Measurements from ENCODE around the gene CAMK2B.

The CAMK2B gene

DNA sequence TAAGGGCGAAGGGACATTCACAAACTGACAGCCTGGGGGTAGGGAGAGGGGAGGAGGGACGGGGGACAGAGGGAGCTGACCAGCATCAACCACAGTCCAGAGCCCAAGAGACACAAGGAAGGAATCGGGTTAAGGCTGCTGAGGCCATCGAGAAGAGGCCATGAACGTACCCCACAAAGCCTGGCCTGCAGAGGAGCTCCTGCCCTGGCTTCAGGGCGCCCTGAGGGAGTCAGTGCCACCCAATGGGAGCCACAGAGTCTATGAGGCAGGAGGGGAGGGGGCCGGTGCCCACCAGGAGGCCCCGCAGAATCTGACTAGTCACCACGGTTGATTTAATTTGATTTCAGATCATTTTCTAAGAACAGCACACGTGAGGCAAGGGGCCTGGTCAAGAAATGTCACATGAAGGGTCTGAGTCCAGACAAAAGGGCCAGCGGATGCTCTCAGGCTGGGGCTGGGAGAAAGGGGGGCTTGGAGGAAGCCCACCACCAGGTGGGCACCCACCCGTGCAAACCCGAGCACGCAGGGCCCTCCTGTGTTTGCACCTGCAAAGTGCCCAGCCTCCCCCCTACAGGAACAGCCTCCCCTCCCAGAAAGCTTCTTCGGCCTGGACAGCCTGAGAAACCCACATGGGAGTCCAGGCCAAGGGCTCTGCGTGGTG lies 40.4 kb downstream of the CAMK2B start:
- TF ChIP-seq, protein P1, sequence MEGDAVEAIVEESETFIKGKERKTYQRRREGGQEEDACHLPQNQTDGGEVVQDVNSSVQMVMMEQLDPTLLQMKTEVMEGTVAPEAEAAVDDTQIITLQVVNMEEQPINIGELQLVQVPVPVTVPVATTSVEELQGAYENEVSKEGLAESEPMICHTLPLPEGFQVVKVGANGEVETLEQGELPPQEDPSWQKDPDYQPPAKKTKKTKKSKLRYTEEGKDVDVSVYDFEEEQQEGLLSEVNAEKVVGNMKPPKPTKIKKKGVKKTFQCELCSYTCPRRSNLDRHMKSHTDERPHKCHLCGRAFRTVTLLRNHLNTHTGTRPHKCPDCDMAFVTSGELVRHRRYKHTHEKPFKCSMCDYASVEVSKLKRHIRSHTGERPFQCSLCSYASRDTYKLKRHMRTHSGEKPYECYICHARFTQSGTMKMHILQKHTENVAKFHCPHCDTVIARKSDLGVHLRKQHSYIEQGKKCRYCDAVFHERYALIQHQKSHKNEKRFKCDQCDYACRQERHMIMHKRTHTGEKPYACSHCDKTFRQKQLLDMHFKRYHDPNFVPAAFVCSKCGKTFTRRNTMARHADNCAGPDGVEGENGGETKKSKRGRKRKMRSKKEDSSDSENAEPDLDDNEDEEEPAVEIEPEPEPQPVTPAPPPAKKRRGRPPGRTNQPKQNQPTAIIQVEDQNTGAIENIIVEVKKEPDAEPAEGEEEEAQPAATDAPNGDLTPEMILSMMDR (IDR thresholded peaks at IDR 0.05; ENCODE audit: control insufficient read depth, extremely low read depth, insufficient read depth), result no peak
- no peak overlapping the region for H3K4me3 ChIP-seq (ENCODE audit: low read depth, low read length)
- no peak for DNase-seq (ENCODE audit: low read depth)

DNA sequence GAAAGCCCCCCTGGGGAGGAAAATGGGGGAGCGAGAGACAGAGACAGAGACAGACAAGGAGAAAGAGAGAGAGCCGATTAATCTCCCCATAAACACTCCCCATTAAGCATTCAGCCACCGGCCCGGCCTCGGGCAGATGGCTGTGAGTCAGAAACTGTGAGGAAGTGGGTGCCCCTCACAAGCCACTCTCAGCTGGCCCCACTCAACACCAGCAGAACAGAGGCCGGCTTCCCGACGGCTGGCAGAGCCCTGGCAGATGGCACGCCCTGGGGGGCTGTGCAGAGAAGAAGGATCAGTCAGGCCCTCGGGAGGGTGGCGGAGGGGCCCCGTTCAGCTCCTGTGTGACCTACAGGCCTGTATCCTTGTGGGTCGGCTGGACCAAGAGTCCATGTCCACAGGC lies 41.2 kb downstream of the CAMK2B start:
- DNase-seq (ENCODE audit: low read depth), result no peak
- TF ChIP-seq, protein P1 (IDR thresholded peaks at IDR 0.05; ENCODE audit: control insufficient read depth, extremely low read depth, insufficient read depth), result no peak
- no peak overlapping the region for H3K4me3 ChIP-seq (ENCODE audit: low read depth, low read length)

DNA sequence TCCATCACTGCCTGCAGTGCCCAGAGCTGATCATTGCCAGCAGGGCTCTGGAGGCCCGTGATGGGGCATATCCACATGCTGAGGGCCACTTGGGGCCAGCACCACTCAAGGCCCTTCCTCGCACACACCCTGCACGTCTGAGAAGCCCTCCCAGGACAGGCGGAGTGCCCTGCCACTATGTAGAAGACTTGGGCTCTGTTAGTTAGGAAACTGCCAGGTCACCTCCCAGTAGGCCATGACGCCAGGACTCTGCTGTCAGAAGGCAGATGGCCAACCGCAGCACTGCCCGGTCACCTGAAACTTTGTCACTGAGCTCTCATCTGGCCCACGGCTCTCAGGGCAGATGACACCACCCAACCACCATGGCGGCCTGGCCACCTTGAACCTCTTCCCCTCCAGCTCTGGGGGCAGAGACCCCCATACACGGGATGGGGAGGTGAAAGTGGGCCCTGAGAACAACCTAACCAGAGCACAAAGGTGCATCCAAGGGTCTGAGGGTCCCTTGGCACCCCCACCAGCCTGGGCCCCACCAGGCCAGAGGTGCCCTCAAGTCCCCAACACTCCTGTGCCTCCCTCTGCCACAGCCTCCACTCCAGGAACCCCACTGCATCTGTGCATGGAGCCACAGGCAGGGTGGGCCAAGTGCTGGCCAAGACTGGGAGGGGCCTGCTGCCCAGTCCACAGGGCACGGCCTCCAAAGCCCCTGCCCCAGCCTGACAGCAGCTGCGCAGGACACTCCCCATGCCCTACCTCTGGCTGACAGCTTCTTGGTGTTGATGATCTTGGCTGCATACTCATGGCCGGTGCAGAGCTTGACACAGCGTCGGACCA lies 41.8 kb downstream of the CAMK2B start:
- no peak overlapping the region for H3K4me3 ChIP-seq (ENCODE audit: low read depth, low read length)
- no peak for DNase-seq (ENCODE audit: low read depth)
- TF ChIP-seq, protein P1 (IDR thresholded peaks at IDR 0.05; ENCODE audit: control insufficient read depth, extremely low read depth, insufficient read depth), result no peak

DNA sequence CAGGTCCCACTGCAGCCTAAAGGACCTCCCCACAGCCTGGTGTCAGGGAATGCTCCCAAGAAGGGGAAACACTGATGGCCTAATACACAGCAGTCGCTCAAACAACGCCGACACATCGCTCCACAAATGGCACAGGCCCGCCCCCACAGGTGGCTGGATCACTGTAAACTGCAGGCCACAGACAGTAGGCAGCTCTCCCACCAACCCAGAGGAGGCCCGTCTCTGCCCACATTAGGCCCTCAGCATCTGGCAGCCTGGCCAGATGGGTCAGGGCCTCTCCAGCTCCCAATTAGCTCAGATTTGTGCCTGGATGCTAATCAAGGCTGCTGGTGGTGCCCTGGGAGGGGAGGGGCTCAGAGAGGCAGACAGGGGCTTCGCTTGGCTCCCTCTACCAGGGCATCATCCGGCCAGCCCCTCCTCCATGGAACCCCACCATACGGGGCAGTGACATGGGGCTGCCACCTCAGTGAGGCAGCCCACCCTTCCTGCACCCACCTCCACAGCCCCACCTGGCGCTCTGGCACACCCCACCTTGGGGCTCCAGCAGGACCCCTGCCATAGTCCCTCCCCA lies 42.7 kb downstream of the CAMK2B start:
- TF ChIP-seq, protein P1 (IDR thresholded peaks at IDR 0.05; ENCODE audit: control insufficient read depth, extremely low read depth, insufficient read depth), result no peak
- no peak overlapping the region for H3K4me3 ChIP-seq (ENCODE audit: low read depth, low read length)
- DNase-seq (ENCODE audit: low read depth), result no peak

DNA sequence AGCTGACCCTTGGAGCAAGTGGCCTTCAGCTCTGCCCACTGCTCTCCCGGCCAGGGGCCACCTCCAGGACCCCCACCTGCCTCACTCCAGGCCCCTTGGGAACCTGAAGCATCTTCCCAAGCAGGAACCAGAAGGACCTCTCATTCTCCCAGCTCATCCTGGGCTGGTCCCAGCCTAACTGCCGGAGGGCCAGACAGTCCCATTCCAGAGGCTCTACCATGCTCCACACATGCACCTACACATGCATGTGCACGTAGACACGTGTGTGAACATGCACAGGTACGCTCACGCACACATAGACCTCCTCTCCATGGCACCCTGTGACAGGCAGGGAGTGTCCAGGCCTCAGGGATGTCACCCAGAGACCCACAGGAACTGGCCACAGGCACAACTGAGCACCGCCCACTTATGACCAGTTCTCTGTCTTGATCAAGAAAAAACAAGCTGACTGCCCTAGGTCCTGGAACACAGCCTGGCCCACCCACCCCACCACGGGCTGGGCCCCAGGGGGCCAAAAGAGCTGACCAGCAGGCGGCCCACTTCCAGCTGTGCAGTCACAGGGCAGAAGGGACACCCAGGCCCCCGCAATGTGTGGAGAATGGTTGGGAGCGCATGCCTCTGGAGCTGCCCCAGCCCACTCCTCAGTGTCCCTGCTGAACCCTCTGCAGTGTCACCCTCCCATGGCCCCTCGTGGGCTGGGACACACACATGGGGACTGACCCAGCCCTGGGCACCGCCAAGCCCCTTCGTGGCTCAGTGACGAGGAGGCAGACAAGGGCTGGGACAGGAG lies 43.4 kb downstream of the CAMK2B start:
- H3K4me3 ChIP-seq (ENCODE audit: low read depth, low read length), result no peak overlapping the region
- TF ChIP-seq, protein P1 (IDR thresholded peaks at IDR 0.05; ENCODE audit: control insufficient read depth, extremely low read depth, insufficient read depth), result no peak
- DNase-seq (ENCODE audit: low read depth), result no peak

DNA sequence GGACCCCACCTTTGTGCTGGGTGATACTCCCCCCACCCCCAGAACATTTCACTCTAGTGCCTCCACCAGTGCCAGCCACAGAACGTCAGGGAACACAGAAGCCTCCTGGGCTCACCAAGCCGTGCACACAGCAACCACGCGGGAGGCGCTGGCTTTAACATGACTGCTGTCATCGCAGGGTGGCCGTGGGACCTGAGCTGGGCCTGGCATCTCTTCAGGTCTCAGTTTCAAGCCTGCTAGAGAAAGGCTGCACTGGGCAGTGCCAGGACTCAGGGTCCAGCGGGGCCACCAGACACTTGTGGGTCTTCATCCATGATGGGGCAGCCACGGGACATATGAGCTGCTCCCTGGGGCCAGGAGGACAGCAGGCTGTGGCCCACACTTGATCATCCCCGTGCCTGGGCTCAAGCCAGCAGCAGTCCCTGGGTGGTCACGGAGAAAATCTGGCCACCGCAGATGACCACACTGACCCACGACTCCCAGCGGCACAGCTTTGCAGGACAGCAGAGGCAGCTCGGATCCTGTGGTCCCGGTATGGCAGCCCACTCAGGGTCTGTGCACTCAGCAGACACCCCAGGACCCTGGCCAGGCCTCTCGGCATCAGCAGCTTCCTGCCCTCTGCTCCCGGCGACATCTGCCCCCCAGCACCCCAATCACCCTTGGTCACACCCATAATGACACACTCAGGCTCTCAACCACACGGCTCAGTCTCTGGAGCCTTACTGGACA lies 44.2 kb downstream of the CAMK2B start:
- H3K4me3 ChIP-seq (ENCODE audit: low read depth, low read length), result no peak overlapping the region
- DNase-seq (ENCODE audit: low read depth), result no peak
- TF ChIP-seq, protein P1 (IDR thresholded peaks at IDR 0.05; ENCODE audit: control insufficient read depth, extremely low read depth, insufficient read depth), result no peak
